ENCODE data around the gene GRIP1.

Gene GRIP1

DNA sequence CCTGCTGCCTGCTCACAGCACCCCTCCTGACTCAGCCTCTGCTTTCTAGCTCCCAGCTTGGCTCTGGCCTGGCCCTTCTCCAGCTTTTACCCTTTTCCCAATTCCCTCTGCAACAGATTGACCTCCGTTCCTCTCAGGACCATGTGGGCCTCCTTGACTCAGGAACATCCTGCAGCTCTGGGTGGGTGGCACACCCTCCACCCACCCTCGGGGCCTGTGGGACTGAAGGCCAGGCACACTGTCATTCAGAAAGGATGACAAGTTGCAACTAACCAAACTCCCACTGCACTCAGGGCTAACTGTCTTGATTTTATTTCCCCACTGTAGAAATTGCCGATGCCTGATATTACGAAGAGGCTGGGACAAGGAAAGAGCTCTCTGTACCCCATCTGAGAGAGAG is 317.2 kb downstream of the GRIP1 start:
- no peaks in the 10 kb centered on the region for H3K79me2 ChIP-seq (ENCODE audit: control insufficient read depth, low read length)
- no peaks in the 10 kb centered on the region for H4K20me1 ChIP-seq (ENCODE audit: control insufficient read depth, insufficient read depth, low read depth, low read length)
- H3K9me2 ChIP-seq (replicated peaks; ENCODE audit: control insufficient read depth, low read length), result no peaks in the 10 kb centered on the region
- H3K4me3 ChIP-seq (ENCODE audit: low read length), result no peak overlapping the region
- no peaks in the 10 kb centered on the region for H3K4me1 ChIP-seq (ENCODE audit: control insufficient read depth, low read length)
- TF ChIP-seq, protein P1, sequence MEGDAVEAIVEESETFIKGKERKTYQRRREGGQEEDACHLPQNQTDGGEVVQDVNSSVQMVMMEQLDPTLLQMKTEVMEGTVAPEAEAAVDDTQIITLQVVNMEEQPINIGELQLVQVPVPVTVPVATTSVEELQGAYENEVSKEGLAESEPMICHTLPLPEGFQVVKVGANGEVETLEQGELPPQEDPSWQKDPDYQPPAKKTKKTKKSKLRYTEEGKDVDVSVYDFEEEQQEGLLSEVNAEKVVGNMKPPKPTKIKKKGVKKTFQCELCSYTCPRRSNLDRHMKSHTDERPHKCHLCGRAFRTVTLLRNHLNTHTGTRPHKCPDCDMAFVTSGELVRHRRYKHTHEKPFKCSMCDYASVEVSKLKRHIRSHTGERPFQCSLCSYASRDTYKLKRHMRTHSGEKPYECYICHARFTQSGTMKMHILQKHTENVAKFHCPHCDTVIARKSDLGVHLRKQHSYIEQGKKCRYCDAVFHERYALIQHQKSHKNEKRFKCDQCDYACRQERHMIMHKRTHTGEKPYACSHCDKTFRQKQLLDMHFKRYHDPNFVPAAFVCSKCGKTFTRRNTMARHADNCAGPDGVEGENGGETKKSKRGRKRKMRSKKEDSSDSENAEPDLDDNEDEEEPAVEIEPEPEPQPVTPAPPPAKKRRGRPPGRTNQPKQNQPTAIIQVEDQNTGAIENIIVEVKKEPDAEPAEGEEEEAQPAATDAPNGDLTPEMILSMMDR (IDR thresholded peaks at IDR 0.05; ENCODE audit: low read depth, low read length, poor library complexity, severe bottlenecking), result no peak
- no peak overlapping the region for H3K4me2 ChIP-seq (ENCODE audit: low read length)
- no peak overlapping the region for H3K27ac ChIP-seq (ENCODE audit: low read depth, low read length)
- no peaks in the 10 kb centered on the region for H3K36me3 ChIP-seq (ENCODE audit: control insufficient read depth, low read length)
- no peaks in the 10 kb centered on the region for H3K9me3 ChIP-seq (ENCODE audit: control insufficient read depth, insufficient read depth, low read length)
- no peaks in the 10 kb centered on the region for H3K27me3 ChIP-seq (ENCODE audit: control insufficient read depth, low read length)
- no peaks in the 10 kb centered on the region for H3F3A ChIP-seq (ENCODE audit: control insufficient read depth, insufficient read depth)

DNA sequence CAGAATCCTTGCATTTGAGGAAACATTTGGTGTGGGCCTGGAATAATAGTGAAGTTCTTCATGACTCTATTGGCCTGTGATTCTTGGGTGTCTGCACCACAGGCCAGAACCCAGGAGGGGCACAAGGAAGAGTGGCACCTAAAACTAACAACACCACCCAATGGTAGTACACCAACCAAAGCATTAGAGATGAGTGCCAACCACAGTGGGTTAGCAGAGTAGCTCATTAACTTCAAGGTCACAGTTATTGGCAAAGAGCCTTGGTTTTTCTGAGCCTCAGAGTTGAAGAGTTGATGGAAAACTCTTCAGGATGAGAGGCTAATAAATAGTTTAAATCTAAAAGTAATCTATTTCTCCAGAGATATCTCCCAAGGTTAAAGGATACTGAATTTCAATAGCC is 319.6 kb downstream of the GRIP1 start:
- Histone ChIP-seq H3K4me3 (ENCODE audit: low read length) (no peak overlapping the region), H3K4me1 (ENCODE audit: control insufficient read depth, low read length) (no peaks in the 10 kb centered on the region)
- TF ChIP-seq, protein P1 (IDR thresholded peaks at IDR 0.05; ENCODE audit: low read depth, low read length, poor library complexity, severe bottlenecking), result no peak
- no peak for TF ChIP-seq EZH2phosphoT487 (IDR thresholded peaks at IDR 0.05; ENCODE audit: borderline replicate concordance, low read length)

DNA sequence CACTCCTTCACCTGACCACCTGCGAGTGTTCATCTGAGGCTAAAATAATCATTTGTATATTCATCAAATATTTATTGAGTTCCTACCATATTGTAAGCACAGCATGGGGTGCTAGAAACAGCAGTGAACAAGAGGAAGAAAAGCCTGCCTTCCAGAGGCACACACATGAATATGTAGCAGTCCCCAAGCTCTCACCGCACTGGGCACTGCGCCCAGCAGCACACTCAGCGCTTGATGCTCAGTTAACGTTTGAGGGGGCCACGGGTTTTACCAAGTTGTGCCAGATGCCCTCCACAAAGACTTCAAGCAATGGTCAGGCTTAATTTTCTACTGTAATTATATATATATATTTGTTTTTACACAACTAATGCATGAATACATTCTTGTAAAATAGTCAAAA is 324.6 kb downstream of the GRIP1 start:
- no peak overlapping the region for H3K27ac ChIP-seq (ENCODE audit: low read depth, low read length)
- no peaks in the 10 kb centered on the region for H3K4me1 ChIP-seq (ENCODE audit: control insufficient read depth, low read length)
- H3K4me2 ChIP-seq (ENCODE audit: low read length), result no peak overlapping the region
- no peaks in the 10 kb centered on the region for H3K36me3 ChIP-seq (ENCODE audit: control insufficient read depth, low read length)
- H3K27me3 ChIP-seq (ENCODE audit: control insufficient read depth, low read length), result no peaks in the 10 kb centered on the region
- H3F3A ChIP-seq (ENCODE audit: control insufficient read depth, insufficient read depth), result no peaks in the 10 kb centered on the region
- no peaks in the 10 kb centered on the region for H3K9me2 ChIP-seq (replicated peaks; ENCODE audit: control insufficient read depth, low read length)
- no peak for TF ChIP-seq EZH2phosphoT487 (IDR thresholded peaks at IDR 0.05; ENCODE audit: borderline replicate concordance, low read length)
- TF ChIP-seq, protein P1 (IDR thresholded peaks at IDR 0.05; ENCODE audit: low read depth, low read length, poor library complexity, severe bottlenecking), result no peak
- H3K79me2 ChIP-seq (ENCODE audit: control insufficient read depth, low read length), result no peaks in the 10 kb centered on the region
- H4K20me1 ChIP-seq (ENCODE audit: control insufficient read depth, insufficient read depth, low read depth, low read length), result no peaks in the 10 kb centered on the region
- H3K4me3 ChIP-seq (ENCODE audit: low read length), result no peak overlapping the region
- H3K9me3 ChIP-seq (ENCODE audit: control insufficient read depth, insufficient read depth, low read length), result no peaks in the 10 kb centered on the region

More for the DNA sequence above, 319.6 kb downstream of the GRIP1 start:
- Histone ChIP-seq H3K27me3 (ENCODE audit: control insufficient read depth, low read length) (no peaks in the 10 kb centered on the region), H3K79me2 (ENCODE audit: control insufficient read depth, low read length) (no peaks in the 10 kb centered on the region), H3K9me2 (replicated peaks; ENCODE audit: control insufficient read depth, low read length) (no peaks in the 10 kb centered on the region), H3F3A (ENCODE audit: control insufficient read depth, insufficient read depth) (no peaks in the 10 kb centered on the region), H3K4me2 (ENCODE audit: low read length) (no peak overlapping the region), H4K20me1 (ENCODE audit: control insufficient read depth, insufficient read depth, low read depth, low read length) (no peaks in the 10 kb centered on the region), H3K36me3 (ENCODE audit: control insufficient read depth, low read length) (no peaks in the 10 kb centered on the region), H3K27ac (ENCODE audit: low read depth, low read length) (no peak overlapping the region), H3K9me3 (ENCODE audit: control insufficient read depth, insufficient read depth, low read length) (no peaks in the 10 kb centered on the region)

DNA sequence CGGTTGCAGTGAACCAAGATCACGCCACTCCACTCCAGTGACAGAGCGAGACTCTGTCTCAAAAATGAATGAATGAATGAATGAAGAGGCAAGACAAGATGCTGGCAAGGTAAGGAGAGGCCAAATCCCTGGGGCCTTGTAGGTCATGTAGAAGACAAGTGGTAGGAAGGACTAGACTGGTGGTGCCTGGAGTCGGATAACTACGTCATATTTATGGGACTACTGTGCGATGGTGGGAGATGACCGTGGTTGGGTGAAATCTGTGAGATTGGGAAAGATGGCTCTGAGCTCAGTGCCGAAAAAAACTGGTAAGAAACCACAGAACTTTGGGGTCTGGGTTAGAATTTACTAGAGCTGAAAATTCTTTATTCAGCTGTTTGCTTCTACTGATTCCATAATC is 326.0 kb downstream of the GRIP1 start:
- Histone ChIP-seq H3K79me2 (ENCODE audit: control insufficient read depth, low read length) (no peaks in the 10 kb centered on the region), H3K4me2 (ENCODE audit: low read length) (no peak overlapping the region), H3F3A (ENCODE audit: control insufficient read depth, insufficient read depth) (no peaks in the 10 kb centered on the region), H3K36me3 (ENCODE audit: control insufficient read depth, low read length) (no peaks in the 10 kb centered on the region), H3K27me3 (ENCODE audit: control insufficient read depth, low read length) (no peaks in the 10 kb centered on the region), H3K4me3 (ENCODE audit: low read length) (no peak overlapping the region), H4K20me1 (ENCODE audit: control insufficient read depth, insufficient read depth, low read depth, low read length) (no peaks in the 10 kb centered on the region), H3K9me2 (replicated peaks; ENCODE audit: control insufficient read depth, low read length) (no peaks in the 10 kb centered on the region), H3K9me3 (ENCODE audit: control insufficient read depth, insufficient read depth, low read length) (no peaks in the 10 kb centered on the region), H3K4me1 (ENCODE audit: control insufficient read depth, low read length) (no peaks in the 10 kb centered on the region), H3K27ac (ENCODE audit: low read depth, low read length) (no peak overlapping the region)
- no peak for TF ChIP-seq EZH2phosphoT487 (IDR thresholded peaks at IDR 0.05; ENCODE audit: borderline replicate concordance, low read length)
